GM19099 (cell line): Measurements from ENCODE around the gene TMEM95.

Source experiments
- POLR2A ChIP-seq: IDR thresholded peaks from 3 replicates; pipeline ENCODE4 v1.6.1; 2011; ENCODE audit warnings: low read depth; ENCODE audit not compliant: insufficient read length; ENCODE audit errors: extremely low read depth

TMEM95 gene

DNA sequence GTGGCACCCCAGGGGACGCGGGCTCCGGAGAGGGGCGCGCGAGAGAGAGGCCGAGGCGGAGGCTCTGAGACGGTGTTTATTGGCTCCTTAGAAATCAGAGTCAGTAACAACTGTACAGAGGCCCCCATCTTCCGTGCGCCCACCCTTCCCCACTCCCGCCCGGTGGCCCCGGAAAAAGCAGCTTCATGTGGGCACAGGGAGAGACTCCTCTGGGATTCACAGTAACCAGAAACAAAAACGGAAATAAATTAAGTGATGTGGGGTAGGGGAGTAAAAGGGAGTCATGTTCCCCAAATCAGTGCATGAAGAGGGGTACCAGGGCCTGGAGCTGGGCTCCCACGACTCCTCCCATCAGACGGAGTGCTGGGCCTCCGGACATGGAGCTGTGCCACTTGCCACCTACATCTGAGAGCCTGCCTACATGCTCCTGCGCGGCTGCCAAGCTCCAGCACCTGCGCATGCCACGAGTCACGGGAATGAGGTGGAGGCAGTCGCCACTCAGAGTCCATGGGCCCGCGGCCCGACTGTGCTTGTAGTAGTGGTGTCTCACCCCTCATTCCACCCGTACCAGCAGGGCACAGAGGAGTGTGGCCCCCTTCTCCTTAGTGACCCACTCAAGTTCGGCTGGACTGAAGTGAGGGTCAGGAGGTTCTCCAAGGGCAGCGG, 39.3 kb upstream of the TMEM95 start:
- no peak for TF ChIP-seq POLR2A

DNA sequence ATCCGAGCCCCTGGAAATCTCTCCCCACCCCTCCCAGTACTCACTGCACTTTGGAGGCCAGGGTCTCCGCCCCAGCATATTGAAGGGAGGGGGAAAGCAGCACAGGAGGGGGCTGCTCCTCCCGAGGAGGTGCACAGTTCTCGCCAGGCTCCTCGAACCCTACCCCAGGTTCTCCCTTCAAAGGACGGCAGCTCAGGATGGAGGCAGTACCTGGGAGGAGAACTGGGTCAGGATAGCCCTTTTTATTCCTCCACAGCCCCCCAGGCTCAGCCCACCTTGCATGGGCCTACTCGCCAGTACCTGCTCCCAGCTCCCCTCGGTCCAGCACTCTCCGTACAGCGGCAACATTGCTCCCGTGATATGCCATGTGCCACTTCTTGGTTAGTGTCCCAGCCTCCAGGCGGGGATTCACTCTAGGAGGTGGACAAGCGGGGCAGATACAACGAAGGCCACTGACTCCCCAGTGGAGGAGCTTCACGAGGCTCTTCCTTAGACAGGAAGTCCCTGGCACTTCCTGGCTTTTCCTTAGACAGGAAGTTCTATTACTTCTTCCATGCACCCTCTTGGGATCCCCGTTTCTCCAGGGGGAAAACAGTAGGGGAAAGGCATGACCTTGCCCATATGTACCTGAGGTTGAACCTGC, 37.7 kb upstream of the TMEM95 start:
- TF ChIP-seq POLR2A, result no peak

DNA sequence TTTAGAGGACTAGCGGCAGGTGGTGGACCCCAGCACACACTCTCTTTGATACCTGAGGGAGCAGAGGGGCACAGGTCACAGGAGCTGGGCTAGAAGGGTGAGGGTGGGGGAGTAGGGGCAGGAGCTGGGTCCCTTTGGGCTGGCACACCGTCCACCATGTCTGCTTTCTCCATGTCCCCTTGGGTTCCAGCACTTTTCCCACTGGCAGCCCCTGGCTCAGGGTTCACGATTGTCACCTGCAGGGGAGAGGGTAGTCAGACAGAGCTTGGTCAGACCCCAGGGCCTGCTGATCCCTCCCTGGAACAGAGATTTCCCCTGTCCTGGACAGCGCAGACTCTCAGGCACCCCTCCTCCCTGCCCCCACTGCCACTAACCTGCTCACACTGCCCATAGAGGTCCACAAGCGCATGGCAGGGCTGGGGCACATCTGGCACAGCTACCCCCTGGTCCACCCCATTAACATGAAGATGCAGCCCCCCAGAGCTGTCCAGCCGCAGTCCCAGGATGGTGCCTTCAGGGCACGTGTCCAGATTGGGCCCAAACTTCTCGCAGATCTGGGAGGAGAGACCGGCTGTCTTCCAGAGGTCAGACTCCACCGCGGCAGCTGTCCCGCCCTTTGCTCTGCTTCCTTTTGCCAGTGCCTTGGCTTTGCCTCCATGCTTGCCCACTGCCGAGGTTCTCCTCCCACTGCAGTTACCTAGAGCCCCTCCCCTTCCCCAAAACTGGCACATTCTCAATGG, 36.7 kb upstream of the TMEM95 start:
- TF ChIP-seq POLR2A, result no peak

DNA sequence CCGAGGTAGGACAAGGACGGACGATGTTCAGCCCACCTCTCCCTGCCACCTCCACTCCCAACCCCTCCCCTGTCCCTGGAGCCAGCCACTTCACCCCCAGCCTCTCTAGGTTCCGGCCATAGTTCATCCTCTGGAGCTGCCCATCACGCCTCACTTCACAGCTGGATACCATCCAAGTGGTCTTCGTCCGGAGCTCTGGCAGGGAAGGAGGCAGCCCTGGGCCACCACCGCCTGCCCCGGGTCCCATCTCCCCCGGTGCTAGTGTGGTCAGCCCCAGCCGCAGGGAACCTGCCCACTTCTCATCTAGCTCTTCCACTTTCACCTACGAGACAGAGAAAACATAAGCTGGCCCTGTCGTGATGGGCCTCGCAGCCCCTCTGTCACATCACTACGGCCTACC, 33.5 kb upstream of the TMEM95 start:
- TF ChIP-seq POLR2A, result no peak

DNA sequence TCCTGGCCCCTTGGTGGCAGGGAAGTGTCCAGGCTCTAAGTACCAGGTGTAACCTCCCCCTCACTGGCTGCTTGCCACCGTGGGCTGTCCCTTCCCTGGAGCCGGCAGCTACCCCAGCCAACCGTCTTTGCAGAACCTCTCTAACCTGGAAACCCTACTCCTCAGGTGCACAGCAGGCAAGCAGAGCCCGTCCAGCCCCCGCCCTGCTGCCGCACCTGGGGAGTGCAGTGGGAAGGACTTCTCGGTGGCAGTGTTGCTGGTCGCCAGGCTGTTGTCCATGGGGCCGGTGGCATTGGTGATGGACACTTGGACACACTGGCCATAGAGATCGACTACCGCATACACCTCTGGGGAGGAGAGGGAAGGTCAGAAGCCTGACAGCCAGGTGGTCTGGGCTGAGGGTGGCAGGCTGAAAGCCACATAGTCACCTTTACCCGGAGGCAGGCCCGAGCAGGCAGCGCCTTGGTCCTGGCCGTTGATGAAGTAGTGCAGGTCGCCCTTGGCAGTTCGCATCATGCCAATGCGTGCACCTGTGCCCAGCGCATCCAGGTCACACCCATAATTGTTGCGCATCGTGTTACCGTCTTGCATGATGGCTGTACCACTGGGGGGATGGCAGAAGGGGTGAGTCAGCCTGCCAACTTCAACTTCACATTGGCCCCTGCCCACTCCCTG, 32.3 kb upstream of the TMEM95 start:
- no peak for TF ChIP-seq POLR2A

DNA sequence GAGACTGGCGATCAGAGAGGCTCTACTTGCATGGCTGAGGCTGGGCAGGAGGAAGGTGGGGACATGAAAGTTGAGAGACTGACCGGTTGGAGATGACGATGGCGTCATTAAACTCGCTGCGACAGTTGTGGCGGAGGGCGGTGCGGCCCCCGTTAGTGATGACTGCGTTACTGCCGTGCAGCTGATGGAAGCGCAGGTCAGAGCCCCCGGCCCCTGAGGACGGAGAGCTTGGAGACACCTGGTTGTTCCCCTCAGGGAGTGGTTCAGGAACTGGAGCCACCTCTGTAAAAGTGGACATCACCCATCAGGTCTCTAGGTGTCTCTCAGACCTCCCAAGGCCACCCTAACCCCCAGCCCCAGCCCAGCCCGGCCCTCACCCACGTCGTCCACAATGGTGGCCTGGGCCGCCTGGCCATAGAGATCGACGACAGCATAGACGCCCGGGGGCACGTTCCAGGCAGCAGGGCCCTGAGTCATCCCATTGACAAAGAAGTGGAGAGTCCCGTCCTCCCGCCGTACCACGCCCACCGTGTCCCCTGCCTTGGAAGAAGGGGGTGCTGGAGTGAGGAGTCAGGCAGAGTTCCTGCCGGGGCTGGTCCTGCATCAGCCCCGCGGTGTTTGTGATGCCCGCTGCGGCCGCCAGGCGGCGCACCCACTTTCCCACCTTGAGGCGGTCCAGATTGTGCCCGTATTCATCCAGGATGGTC, 31.1 kb upstream of the TMEM95 start:
- no peak for TF ChIP-seq POLR2A

DNA sequence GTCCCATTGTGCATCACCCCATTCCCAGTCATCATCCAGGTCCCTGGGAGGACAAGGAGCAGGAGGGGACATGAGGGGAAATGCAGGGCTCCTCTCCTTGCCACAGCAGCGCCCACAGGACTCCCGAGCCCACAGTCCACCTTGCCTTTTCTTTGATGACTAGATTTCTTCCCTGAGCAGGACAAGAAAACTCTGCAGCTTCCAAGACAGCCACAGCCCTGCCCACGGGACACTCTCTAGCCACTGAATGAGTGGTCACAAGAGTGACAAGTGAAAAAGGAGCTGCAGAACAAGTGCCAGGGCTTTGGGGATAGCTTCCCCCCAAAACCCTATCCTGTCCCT, 30.5 kb upstream of the TMEM95 start:
- TF ChIP-seq POLR2A, result no peak

DNA sequence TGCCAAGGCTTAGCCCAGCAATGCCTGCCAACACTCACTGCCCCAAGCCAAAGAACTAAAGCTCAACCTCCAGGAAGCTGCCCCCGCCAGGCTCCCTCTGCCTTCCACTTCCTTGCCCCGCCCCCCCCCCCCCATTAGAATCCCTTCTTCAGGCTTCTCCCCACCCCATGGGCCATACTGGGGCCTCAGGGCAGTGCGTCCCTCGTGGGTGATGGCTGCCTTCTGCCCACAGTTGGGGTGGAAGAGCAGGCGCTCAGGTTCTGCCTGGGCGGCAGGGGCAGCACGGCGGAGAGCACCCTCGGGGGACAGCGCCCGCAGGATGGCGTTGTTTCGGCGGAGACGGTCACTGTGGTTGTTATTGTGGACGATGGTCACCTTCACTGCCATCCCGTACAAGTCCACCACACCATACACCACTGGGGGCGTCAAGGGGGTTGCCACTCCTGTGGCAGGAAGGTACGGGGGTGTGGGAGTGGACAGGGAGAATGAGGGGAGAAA, 29.9 kb upstream of the TMEM95 start:
- TF ChIP-seq POLR2A, result no peak

DNA sequence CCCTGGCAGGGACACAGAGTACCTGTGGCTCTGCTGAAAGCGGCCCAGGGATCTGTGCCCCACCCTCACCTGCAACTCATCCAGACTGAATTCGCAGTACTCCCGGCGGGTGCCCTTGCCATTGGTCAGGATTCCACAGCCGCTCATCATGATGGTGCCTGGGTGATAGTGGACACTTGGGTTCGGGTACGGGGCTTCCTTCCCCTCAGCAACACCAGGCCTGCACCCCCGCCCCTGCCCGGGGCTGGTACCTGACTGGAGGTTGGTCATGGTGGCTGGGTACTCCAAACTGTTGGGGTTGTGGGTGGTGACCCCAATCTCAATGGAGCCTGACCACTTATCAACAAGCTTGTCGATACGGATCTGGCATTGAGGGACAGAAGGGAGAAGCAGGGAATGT, 28.8 kb upstream of the TMEM95 start:
- TF ChIP-seq POLR2A, result no peak

DNA sequence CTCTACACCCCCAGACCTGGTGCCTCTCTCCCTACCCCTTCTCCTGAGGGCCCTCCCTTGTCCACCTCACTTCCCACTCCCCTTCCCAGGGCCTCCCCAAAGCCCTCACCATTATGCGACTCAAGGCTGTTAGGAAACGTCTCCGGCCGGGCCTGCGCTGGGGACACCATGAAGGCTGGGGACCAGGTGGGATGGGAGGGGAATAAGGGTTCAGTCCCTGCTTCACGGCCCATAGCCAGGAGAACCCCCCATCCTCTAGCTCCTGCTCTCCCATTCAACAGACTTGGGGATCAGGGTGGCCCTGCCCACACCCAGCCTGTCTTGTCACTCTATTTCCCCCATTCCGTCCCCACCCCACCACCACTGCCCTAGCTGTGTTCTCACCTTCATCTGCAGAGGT, 27.9 kb upstream of the TMEM95 start:
- no peak for TF ChIP-seq POLR2A

DNA sequence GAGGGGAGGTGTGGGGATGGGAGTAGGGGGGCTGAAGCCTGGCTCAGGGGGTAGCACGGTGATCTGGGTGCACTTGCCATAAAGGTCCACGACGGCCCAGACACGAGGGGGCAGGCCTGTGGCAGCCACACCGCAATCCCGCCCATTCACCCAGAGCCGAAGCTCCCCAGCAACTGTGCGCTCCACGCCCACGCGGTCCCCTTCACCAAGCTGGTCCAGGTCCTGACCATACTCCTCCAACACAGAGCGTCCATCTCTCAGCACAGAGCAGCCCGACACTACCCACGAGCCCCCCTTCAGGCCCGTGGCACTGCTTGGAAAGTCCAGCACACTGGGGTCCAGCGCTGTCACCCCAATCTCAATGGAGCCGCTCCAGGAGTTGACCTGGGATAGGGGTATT, 27.5 kb upstream of the TMEM95 start:
- TF ChIP-seq POLR2A, result no peak

DNA sequence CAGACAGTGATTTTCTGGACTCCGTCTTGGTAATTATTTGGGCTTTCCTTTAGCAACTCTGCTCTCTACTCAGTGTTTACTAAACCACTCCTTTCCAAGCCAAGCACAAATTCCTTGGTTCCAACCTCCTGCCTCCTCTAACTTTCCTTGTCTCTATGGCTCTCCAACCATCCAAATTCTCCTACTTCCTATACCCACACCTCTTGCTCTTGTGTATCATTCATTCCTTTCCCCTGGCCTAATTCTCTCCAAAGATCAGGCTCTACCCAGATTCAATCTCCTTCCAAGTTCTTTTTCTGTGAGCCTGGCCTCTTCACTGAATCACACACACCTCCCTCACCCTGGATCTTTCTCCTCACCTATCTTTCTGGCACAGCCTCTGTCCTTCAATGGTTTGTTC, 26.9 kb upstream of the TMEM95 start:
- TF ChIP-seq POLR2A, result no peak

DNA sequence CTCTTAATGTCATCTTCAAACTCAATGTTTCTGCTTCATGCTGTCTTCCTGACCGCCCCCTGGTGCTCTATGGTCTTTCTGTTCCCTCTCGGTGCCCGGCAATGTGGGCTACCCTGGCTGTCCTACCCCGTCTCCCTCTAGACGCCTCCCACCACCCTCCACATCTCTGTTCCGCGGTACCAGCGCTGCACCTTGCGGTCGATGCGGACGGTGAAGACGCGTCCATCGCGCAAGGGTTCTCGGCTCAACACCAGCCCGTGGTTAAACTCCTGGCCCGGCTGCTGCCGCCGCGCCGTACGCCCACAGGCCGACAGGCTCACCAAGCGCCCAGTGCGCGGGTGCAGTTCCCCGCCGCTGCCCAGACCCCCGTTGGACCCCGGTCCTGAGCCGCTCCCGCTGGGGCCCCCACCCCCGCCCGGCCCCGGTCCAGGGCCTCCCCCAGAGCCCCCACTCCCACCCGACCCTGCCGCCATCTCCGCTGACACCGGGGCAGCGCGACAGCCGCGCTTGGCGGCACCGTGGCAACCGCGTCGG, 26.0 kb upstream of the TMEM95 start, which contains the start of gene NEURL4:
Gene NEURL4, minus strand, starts transcription at position 496 of the 534 bp plus-strand sequence. Its CDS starts 23 bp downstream, at position 473.
- peak; percentile 22 for TF ChIP-seq POLR2A

DNA sequence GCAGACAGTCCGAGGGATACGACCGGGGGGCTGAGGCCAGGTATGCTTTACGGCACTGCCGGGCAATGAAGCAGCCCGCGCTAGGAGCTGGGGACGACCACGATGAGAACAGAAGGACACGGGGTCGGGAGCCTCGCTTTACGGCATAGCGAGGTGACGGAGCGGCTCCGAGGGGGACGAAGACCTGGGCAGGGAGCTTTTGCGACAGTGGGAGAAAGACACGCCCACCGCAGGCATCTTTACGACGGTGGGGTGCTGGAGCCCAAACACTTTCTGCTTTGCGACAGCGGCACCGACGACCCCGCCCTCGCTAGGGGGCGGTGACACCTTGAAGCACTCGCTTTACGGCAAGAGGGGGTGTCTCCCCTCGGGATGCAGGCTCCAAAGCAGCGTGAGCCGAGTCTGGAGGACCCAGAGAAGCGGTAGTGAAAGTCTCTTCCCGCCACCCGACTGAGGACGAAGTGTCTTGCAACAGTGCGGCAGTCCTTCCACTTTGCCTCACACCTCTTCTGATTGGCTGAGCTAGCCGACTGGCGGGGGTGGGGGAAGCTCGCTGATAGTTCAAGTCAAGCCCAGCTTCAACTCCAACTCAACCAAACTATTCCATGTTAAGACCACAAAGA, 25.5 kb upstream of the TMEM95 start:
- peak; percentile 64 for TF ChIP-seq POLR2A
